ENCODE results near the gene EEF1AKMT3. TPM values are rescaled to one million over a fixed set of nuclear protein-coding genes. Genes with fewer than 3 reads are reported as not detected.

EEF1AKMT3 gene
- total and polyA plus RNA-seq, 4 donors, result 1.5 to 6.4 (median 2.1) TPM

- H3K9ac ChIP-seq (ENCODE audit: low read depth in 1 of 2, low read length in 2 of 2), result no peak overlapping the region
- peaks cover 3 to 14% (median 9%) of the 10 kb centered on the region in 4 donors for H3K4me1 ChIP-seq (ENCODE audit: control insufficient read depth in 4 of 4, insufficient read depth in 4 of 4, low read length in 3 of 4)
- no peak overlapping the region for H3K27ac ChIP-seq (ENCODE audit: low read depth in 1 of 2, low read length in 2 of 2)
- H3K4me3 ChIP-seq (ENCODE audit: low read depth in 1 of 3, low read length in 3 of 3), result no peak overlapping the region
- WGBS, result 83% methylated on average over 13 of the region's 13 CpGs
- no peak for TF ChIP-seq RAD21 (IDR thresholded peaks at IDR 0.05)
- TF ChIP-seq HNF4A (conservative IDR thresholded peaks at IDR 0.05), result no peak
- TF ChIP-seq FOXA2 (IDR thresholded peaks at IDR 0.05), result no peak
- no peak for TF ChIP-seq SP1 (IDR thresholded peaks at IDR 0.05)
- no peak for TF ChIP-seq EGR1 (IDR thresholded peaks at IDR 0.05; ENCODE audit: low read depth in 2 of 2)
- TF ChIP-seq ZBTB33 (IDR thresholded peaks at IDR 0.05), result no peak
- H3K9me3 ChIP-seq (ENCODE audit: control insufficient read depth in 4 of 4, low read length in 3 of 4), result no peaks in the 10 kb centered on the region
- DNase-seq (ENCODE audit: low spot score), result no peak
- H3K36me3 ChIP-seq (ENCODE audit: control insufficient read depth in 4 of 4, insufficient read depth in 3 of 4, low read depth in 1 of 4, low read length in 3 of 4), result no peaks in the 10 kb centered on the region
- no peaks in the 10 kb centered on the region for H3K27me3 ChIP-seq (ENCODE audit: control insufficient read depth in 4 of 4, insufficient read depth in 4 of 4, low read length in 3 of 4)
Measured at GRCh38 chr12:57730336-57731067, 41.9 kb upstream of the EEF1AKMT3 start.

- Histone ChIP-seq H3K4me1 (ENCODE audit: control insufficient read depth in 4 of 4, insufficient read depth in 4 of 4, low read length in 3 of 4) (peaks cover 3 to 15% (median 8%) of the 10 kb centered on the region in 4 donors), H3K27me3 (ENCODE audit: control insufficient read depth in 4 of 4, insufficient read depth in 4 of 4, low read length in 3 of 4) (peaks cover 0 to 2% (median 0%) of the 10 kb centered on the region in 4 donors), H3K9ac (ENCODE audit: low read depth in 1 of 2, low read length in 2 of 2) (no peak overlapping the region), H3K27ac (ENCODE audit: low read depth in 1 of 2, low read length in 2 of 2) (no peak overlapping the region), H3K36me3 (ENCODE audit: control insufficient read depth in 4 of 4, insufficient read depth in 3 of 4, low read depth in 1 of 4, low read length in 3 of 4) (no peaks in the 10 kb centered on the region), H3K4me3 (ENCODE audit: low read depth in 1 of 3, low read length in 3 of 3) (no peak overlapping the region), H3K9me3 (ENCODE audit: control insufficient read depth in 4 of 4, low read length in 3 of 4) (no peaks in the 10 kb centered on the region)
- DNase-seq (ENCODE audit: low spot score), result no peak
- TF ChIP-seq EGR1 (IDR thresholded peaks at IDR 0.05; ENCODE audit: low read depth in 2 of 2) (no peak), HNF4A (conservative IDR thresholded peaks at IDR 0.05) (no peak), ATF3 (IDR thresholded peaks at IDR 0.05) (no peak), NR2F2 (IDR thresholded peaks at IDR 0.05) (no peak), GABPA (IDR thresholded peaks at IDR 0.05 in 1 of 2, conservative IDR thresholded peaks at IDR 0.05 in 1 of 2) (no peak), MAX (IDR thresholded peaks at IDR 0.05) (no peak), SP1 (IDR thresholded peaks at IDR 0.05) (no peak), REST (IDR thresholded peaks at IDR 0.05) (no peak), HNF4G (IDR thresholded peaks at IDR 0.05) (no peak), RAD21 (IDR thresholded peaks at IDR 0.05) (no peak)
- WGBS, result 82% methylated on average over 19 of the region's 19 CpGs
Measured at GRCh38 chr12:57731411-57732080, 40.9 kb upstream of the EEF1AKMT3 start.

Data from liver (tissue), 9 donors.